ENCODE results near the gene ATP2C2. TPM values are rescaled to one million over a fixed set of nuclear protein-coding genes. Genes with fewer than 3 reads are reported as not detected.

The ATP2C2 gene, protein sequence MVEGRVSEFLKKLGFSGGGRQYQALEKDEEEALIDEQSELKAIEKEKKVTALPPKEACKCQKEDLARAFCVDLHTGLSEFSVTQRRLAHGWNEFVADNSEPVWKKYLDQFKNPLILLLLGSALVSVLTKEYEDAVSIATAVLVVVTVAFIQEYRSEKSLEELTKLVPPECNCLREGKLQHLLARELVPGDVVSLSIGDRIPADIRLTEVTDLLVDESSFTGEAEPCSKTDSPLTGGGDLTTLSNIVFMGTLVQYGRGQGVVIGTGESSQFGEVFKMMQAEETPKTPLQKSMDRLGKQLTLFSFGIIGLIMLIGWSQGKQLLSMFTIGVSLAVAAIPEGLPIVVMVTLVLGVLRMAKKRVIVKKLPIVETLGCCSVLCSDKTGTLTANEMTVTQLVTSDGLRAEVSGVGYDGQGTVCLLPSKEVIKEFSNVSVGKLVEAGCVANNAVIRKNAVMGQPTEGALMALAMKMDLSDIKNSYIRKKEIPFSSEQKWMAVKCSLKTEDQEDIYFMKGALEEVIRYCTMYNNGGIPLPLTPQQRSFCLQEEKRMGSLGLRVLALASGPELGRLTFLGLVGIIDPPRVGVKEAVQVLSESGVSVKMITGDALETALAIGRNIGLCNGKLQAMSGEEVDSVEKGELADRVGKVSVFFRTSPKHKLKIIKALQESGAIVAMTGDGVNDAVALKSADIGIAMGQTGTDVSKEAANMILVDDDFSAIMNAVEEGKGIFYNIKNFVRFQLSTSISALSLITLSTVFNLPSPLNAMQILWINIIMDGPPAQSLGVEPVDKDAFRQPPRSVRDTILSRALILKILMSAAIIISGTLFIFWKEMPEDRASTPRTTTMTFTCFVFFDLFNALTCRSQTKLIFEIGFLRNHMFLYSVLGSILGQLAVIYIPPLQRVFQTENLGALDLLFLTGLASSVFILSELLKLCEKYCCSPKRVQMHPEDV
- total RNA-seq: 0.69 TPM in 1 of 2 replicates, not detected in the other

GRCh38 chr16:84368308-84368996, at the start of gene ATP2C2:
Gene ATP2C2, plus strand, starts transcription at chr16:84368538. Its CDS starts 78 bp downstream, at chr16:84368616.

DNA sequence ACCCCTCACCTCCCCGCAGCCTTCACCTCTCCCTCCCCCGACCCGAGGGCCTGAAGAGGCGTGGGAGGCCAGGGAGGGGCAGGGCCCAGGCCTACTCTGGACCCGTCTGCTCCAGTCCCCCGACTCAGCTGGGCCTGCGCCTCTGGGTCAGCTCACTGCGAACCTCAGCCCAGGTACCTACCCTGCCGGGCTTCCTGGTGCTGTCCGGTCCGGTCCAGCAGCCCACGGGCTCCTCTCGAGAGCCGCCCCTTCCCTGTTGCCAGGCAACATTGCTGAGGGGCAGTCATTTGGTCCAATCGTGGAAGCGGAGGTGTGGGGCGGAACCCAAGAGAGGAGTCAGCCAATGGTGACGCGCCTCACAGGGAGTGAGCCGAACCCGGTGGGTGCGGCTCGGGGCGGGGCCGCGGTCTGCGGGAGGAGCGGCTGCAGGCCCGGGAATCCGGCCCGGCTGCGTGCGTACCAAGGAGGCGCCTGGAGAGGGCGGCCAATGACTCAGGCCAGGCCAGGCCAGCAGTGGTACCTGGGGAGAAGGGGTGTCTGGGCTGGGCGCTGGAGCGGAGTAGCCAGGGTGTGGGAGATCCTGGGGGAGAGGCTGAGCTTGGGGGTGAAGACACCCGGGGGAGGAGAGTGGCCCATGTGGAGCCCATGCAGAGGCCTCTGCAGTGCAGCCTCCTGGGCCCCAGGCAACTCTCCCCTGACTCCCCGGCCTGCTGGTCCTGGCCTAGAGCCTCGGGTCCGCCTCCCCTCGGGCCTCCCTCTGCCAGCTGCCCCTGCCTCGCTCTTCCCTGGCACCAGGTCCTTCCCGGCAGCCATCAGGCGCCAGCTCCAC, 136.3 kb downstream of the ATP2C2 start, which contains the start of gene MEAK7:
TSS of gene MEAK7 (minus strand) at position 240 of the 829 bp plus-strand sequence. CDS start 6,573 bp downstream, outside the sequence.

Other genes with a start within 250 kb of the ATP2C2 start
- gene HSDL1, start 223.4 kb upstream of the ATP2C2 start, total RNA-seq: 18.4 and 21.4 TPM in 2 replicates
- under 0.01 TPM in 2 replicates for gene DNAAF1, start 223.2 kb upstream of the ATP2C2 start, total RNA-seq
- gene TAF1C, start 181.5 kb upstream of the ATP2C2 start, total RNA-seq: 10.6 and 14.4 TPM in 2 replicates
- gene ADAD2, start 177.4 kb upstream of the ATP2C2 start, total RNA-seq: not detected in 2 replicates
- gene KCNG4, start 128.5 kb upstream of the ATP2C2 start, total RNA-seq: under 0.01 TPM in 1 of 2 replicates, not detected in the other
- 0.17 and 0.47 TPM in 2 replicates for gene WFDC1, start 73.7 kb upstream of the ATP2C2 start, total RNA-seq
- gene MEAK7, start 136.1 kb downstream of the ATP2C2 start, total RNA-seq: 9.7 and 12.1 TPM in 2 replicates
- gene COTL1, start 249.5 kb downstream of the ATP2C2 start, total RNA-seq: 40.1 and 83.4 TPM in 2 replicates

All from bronchial smooth muscle cell (primary cell).